Activated naive CD8-positive, alpha-beta T cell treated with anti-CD3 and anti-CD28 coated beads, Interleukin-2, amount 50 U/mL, for 24 hours (primary cell): ENCODE results near the gene SDHA.
"Not testable (repeated sequence)": the region's sequence is repeated elsewhere in the genome, so short reads cannot be mapped to it uniquely, and the experiment has no call there.

Experiments used
- ATAC-seq: fragments of 150-1000 bp; cut with Tn5 transposase; one replicate; pipeline ENCODE4 v1.10.0; 2021
- DNase-seq: peaks from one replicate; pipeline ENCODE4 v3.0.0; 2021
- H3K27ac Mint-ChIP-seq: one replicate; pipeline ENCODE4 v1.8.0; 2021; ENCODE audit warnings: mild to moderate bottlenecking, mixed read lengths
- H3K27me3 Mint-ChIP-seq: one replicate; pipeline ENCODE4 v1.8.0; 2021; ENCODE audit warnings: mixed read lengths
- H3K36me3 Mint-ChIP-seq: one replicate; pipeline ENCODE4 v1.8.0; 2021; ENCODE audit warnings: low read depth, mixed read lengths
- H3K4me1 Mint-ChIP-seq: one replicate; pipeline ENCODE4 v1.8.0; 2021; ENCODE audit warnings: mixed read lengths
- H3K4me3 Mint-ChIP-seq: one replicate; pipeline ENCODE4 v1.8.0; 2021; ENCODE audit warnings: mild to moderate bottlenecking, moderate library complexity, mixed read lengths
- H3K9me3 Mint-ChIP-seq: one replicate; pipeline ENCODE4 v1.8.0; 2021; ENCODE audit warnings: mixed read lengths

SDHA gene

GRCh38 chr5:190366-191035, 27.6 kb upstream of the SDHA start:
- ATAC-seq, result no peak

GRCh38 chr5:191036-191948, 26.8 kb upstream of the SDHA start, which contains the start of gene LRRC14B:
Gene LRRC14B (plus strand): TSS chr5:191495. CDS start chr5:191539, 44 bp downstream.
- no peaks in the 10 kb centered on the region for H3K9me3 Mint-ChIP-seq
- no peak within 1 kb of the TSS for H3K4me3 Mint-ChIP-seq
- peaks cover 9% of the 10 kb centered on the region for H3K4me1 Mint-ChIP-seq
- H3K36me3 Mint-ChIP-seq, result no peaks in the 10 kb centered on the region
- ATAC-seq (no peak), DNase-seq (no peak)
- H3K27me3 Mint-ChIP-seq, result peaks cover 12% of the 10 kb centered on the region
- H3K27ac Mint-ChIP-seq, result no peak within 1 kb of the TSS

More at GRCh38 chr5:190366-191035, 27.6 kb upstream of the SDHA start:
- Mint-ChIP-seq H3K27me3 (peaks cover 12% of the 10 kb centered on the region), H3K27ac (no peak overlapping the region), H3K4me3 (no peak overlapping the region), H3K36me3 (no peaks in the 10 kb centered on the region), H3K4me1 (peaks cover 9% of the 10 kb centered on the region), H3K9me3 (no peaks in the 10 kb centered on the region)
- no peak for DNase-seq

GRCh38 chr5:191949-192690, 26.0 kb upstream of the SDHA start:
- Mint-ChIP-seq H3K4me3 (no peak overlapping the region), H3K36me3 (no peaks in the 10 kb centered on the region), H3K9me3 (no peaks in the 10 kb centered on the region), H3K27ac (no peak overlapping the region), H3K4me1 (peaks cover 9% of the 10 kb centered on the region), H3K27me3 (peaks cover 12% of the 10 kb centered on the region)
- no peak for ATAC-seq
- no peak for DNase-seq

- H3K4me1 Mint-ChIP-seq, result peaks cover 9% of the 10 kb centered on the region
- no peak overlapping the region for H3K4me3 Mint-ChIP-seq
- no peak overlapping the region for H3K27ac Mint-ChIP-seq
These were observed 25.5 kb upstream of the SDHA start for GRCh38 chr5:192691-192969.

DNA sequence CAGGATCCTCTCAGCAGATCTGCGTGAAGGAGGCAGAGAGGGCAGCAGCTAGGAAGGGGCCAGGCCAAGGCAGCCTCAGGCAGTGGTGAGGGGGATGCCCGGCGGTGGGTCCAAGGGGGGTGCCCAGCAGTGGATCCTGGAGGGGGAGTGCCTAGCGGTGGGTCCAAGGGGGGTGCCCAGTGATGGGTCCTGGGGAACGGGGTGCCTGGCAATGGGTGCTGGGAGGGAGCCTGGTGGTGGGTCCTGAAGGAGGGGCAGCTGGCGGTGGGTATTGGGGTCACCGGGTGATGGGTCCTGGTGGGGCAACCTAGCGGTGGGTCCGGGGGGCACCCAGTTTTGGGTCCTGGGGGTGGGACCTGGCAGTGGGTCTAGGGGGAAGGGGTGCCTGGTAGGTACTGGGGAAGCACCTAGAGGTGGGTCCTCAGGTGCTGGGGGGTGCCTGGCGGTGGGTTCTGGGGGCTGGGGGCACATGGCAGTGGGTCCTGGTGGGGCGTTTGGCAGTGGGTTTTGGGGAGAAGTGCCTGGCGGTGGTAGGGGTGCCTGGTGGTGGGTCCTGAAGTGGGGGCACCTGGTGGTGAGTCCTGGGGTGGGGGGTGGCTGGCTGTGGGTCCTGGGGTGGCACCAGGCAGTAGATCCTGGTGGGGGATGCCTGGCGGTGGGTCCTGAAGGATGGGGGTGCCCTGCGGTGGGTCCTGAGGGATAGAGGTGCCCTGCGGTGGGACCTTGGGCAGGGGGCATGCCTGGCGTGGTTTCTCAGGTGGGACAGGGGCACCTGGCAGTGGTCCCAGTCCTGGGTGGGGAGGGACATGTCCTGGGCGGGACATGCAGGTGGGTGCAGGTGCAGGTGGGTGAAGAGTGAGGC, 24.9 kb upstream of the SDHA start:
- DNase-seq (no peak), ATAC-seq (no peak)
- no peaks in the 10 kb centered on the region for H3K9me3 Mint-ChIP-seq
- no peak overlapping the region for H3K27ac Mint-ChIP-seq
- peaks cover 10% of the 10 kb centered on the region for H3K27me3 Mint-ChIP-seq
- no peaks in the 10 kb centered on the region for H3K36me3 Mint-ChIP-seq
- peaks cover 9% of the 10 kb centered on the region for H3K4me1 Mint-ChIP-seq
- no peak overlapping the region for H3K4me3 Mint-ChIP-seq

More at GRCh38 chr5:192691-192969, 25.5 kb upstream of the SDHA start:
- ATAC-seq (no peak), DNase-seq (no peak)
- H3K36me3 Mint-ChIP-seq, result no peaks in the 10 kb centered on the region
- no peaks in the 10 kb centered on the region for H3K9me3 Mint-ChIP-seq
- H3K27me3 Mint-ChIP-seq, result peaks cover 12% of the 10 kb centered on the region

DNA sequence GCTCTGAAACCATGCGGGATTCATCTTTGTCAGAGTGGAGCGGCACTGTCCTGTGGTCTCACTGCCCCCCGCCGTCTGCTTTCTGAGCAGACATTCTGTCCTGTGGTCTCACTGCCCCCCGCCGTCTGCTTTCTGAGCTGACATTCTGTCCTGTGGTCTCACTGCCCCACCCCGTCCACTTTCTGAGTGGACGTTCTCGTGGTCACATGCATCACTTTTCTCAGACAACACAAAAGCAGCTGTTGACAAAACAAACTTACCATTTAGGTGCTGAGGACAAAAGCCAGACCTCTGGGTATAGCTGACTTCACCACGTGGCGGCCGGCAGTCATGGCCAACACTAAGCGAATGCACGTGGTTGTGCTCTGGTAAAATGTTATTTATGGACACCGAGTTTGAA, 24.0 kb upstream of the SDHA start:
- Mint-ChIP-seq H3K4me3 (no peak overlapping the region), H3K36me3 (no peaks in the 10 kb centered on the region), H3K9me3 (no peaks in the 10 kb centered on the region), H3K4me1 (peaks cover 4% of the 10 kb centered on the region), H3K27me3 (peaks cover 5% of the 10 kb centered on the region), H3K27ac (no peak overlapping the region)
- no peak for ATAC-seq
- DNase-seq, result no peak

GRCh38 chr5:194603-195209, 23.4 kb upstream of the SDHA start:
- no peak for DNase-seq
- Mint-ChIP-seq H3K36me3 (no peaks in the 10 kb centered on the region), H3K27me3 (peaks cover 5% of the 10 kb centered on the region), H3K9me3 (no peaks in the 10 kb centered on the region), H3K4me3 (no peak overlapping the region), H3K4me1 (peaks cover 4% of the 10 kb centered on the region), H3K27ac (no peak overlapping the region)
- ATAC-seq, result no peak

DNA sequence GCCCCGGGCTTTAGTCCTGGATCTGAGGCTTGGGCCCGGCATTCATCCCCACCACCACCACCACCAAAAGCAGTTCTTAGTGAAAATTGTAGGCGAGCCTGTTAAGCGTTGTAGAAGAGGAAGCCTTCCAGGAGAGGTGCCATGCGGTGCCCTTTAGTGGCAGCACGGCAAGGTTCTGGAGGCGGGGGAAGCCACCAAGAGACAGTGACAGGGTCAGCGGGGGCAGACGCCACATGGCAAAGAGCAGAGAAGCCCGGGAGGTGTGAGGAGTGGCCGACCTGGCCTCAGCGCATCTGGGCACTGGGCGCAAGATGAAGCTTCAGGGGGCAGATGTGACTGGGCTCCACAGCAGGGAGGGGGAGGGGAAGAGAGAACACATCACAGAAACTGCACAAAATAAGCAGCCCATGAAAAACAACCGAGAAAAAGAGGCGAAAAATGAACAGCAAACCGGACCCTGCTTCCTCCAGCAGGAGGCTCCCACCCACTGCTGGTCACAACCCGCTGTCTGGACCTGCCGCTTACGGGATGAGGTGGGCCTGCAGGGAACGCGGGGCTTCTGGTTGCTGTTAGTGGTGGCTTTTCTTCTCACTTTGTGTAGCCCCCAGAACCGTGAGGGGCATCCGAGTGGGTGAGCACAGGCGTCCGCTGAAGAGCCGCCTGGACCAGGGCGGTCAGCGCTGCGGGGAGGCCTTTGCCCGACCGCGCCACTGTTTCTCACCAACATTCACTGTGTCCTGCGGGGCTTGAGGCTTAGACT, 22.5 kb upstream of the SDHA start:
- H3K27me3 Mint-ChIP-seq, result peaks cover 5% of the 10 kb centered on the region
- H3K4me3 Mint-ChIP-seq, result no peak overlapping the region
- H3K36me3 Mint-ChIP-seq, result no peaks in the 10 kb centered on the region
- no peak for ATAC-seq
- no peak overlapping the region for H3K27ac Mint-ChIP-seq
- no peaks in the 10 kb centered on the region for H3K4me1 Mint-ChIP-seq
- no peak for DNase-seq
- no peaks in the 10 kb centered on the region for H3K9me3 Mint-ChIP-seq

- no peak for DNase-seq
These were observed 21.8 kb upstream of the SDHA start for GRCh38 chr5:196350-196749.

DNA sequence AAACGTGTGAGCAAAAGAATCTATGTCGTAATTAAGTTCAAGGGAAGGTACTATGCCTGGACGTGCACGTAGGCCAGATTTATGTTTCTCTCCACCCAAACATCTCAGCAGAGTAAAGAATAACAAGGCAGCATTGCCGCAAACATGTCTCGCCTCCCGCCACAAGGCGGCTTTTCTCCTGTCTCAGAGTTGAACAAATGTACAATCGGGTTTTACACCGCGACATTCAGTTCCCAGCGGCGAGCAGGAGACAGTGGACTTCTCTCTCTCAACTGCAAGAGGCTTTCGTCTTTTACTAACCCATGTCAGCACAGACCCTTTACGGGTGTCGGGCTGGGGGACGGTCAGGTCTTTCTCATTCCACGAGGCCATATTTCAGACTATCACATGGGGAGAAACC, 21.1 kb upstream of the SDHA start:
- H3K27me3 Mint-ChIP-seq, H3K27ac Mint-ChIP-seq, H3K4me1 Mint-ChIP-seq, ATAC-seq, H3K36me3 Mint-ChIP-seq, H3K4me3 Mint-ChIP-seq, DNase-seq, H3K9me3 Mint-ChIP-seq: not testable (repeated sequence)

More at GRCh38 chr5:196350-196749, 21.8 kb upstream of the SDHA start:
- Mint-ChIP-seq H3K27ac (no peak overlapping the region), H3K27me3 (peaks cover 5% of the 10 kb centered on the region), H3K9me3 (no peaks in the 10 kb centered on the region), H3K4me3 (no peak overlapping the region), H3K36me3 (no peaks in the 10 kb centered on the region), H3K4me1 (no peaks in the 10 kb centered on the region)
- ATAC-seq, result no peak

GRCh38 chr5:197892-198489, 20.1 kb upstream of the SDHA start:
- no peak for DNase-seq
- Mint-ChIP-seq H3K27ac (no peak overlapping the region), H3K4me3 (no peak overlapping the region), H3K27me3 (no peaks in the 10 kb centered on the region), H3K9me3 (no peaks in the 10 kb centered on the region), H3K36me3 (peaks cover 2% of the 10 kb centered on the region), H3K4me1 (no peaks in the 10 kb centered on the region)
- no peak for ATAC-seq

- Mint-ChIP-seq H3K4me3 (no peak overlapping the region), H3K9me3 (no peaks in the 10 kb centered on the region), H3K36me3 (peaks cover 2% of the 10 kb centered on the region), H3K27me3 (no peaks in the 10 kb centered on the region), H3K4me1 (no peaks in the 10 kb centered on the region), H3K27ac (no peak overlapping the region)
- DNase-seq (no peak), ATAC-seq (no peak)
These were observed 19.5 kb upstream of the SDHA start for GRCh38 chr5:198516-199196.
